Measurements from ENCODE around the gene SETBP1.
A peak's percentile ranks its signal among the peaks of the same experiment; 100 is the strongest.

SETBP1 gene

DNA sequence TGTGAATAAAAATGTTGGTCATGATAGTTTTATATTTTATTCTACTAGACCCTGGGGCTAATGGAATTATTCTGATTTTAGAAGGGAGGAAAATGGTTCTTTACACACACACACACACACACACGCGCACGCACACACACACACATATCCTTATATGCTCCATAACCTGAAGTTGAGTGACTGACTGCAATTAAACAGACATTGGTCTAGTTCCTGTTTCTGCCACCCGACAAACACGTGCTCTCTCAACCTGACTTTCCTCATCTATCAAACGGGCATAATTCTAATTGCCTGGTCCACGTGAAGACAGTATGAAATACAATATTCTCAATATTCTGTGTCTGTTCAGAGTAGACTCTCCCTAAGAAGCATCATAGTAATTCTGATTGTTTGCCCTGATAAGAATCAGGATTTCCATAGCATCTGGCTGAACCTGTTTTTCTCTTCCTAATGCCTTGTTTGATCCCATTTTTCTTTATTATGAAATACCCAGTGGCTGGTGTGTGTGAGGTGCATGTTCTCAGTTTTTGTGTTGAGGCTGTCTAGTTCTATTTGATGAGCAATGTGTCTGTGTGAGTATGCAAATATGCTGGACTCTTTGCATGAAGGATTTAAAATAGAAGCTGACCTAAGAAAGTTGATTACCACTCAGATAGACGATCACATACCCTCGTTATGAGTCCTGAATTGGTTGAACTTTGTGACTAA is 51.0 kb downstream of the SETBP1 start:
- Histone ChIP-seq H3K4me1 (peaks cover 27% of the 10 kb centered on the region), H3K79me2 (peaks cover 17% of the 10 kb centered on the region), H3K27me3 (ENCODE audit: control insufficient read depth, insufficient read depth, low read length) (no peaks in the 10 kb centered on the region), H3K9me3 (ENCODE audit: control insufficient read depth, low read length) (no peaks in the 10 kb centered on the region), H3K27ac (no peak overlapping the region), H2AFZ (no peak overlapping the region), H3K4me3 (ENCODE audit: low read depth, low read length) (no peak overlapping the region), H3K36me3 (ENCODE audit: control insufficient read depth, insufficient read depth, low read length) (no peaks in the 10 kb centered on the region), H3K4me2 (ENCODE audit: low read length) (no peak overlapping the region), H3K9ac (no peak overlapping the region)
- TF ChIP-seq, protein P1, sequence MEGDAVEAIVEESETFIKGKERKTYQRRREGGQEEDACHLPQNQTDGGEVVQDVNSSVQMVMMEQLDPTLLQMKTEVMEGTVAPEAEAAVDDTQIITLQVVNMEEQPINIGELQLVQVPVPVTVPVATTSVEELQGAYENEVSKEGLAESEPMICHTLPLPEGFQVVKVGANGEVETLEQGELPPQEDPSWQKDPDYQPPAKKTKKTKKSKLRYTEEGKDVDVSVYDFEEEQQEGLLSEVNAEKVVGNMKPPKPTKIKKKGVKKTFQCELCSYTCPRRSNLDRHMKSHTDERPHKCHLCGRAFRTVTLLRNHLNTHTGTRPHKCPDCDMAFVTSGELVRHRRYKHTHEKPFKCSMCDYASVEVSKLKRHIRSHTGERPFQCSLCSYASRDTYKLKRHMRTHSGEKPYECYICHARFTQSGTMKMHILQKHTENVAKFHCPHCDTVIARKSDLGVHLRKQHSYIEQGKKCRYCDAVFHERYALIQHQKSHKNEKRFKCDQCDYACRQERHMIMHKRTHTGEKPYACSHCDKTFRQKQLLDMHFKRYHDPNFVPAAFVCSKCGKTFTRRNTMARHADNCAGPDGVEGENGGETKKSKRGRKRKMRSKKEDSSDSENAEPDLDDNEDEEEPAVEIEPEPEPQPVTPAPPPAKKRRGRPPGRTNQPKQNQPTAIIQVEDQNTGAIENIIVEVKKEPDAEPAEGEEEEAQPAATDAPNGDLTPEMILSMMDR (IDR thresholded peaks at IDR 0.05): no peak

DNA sequence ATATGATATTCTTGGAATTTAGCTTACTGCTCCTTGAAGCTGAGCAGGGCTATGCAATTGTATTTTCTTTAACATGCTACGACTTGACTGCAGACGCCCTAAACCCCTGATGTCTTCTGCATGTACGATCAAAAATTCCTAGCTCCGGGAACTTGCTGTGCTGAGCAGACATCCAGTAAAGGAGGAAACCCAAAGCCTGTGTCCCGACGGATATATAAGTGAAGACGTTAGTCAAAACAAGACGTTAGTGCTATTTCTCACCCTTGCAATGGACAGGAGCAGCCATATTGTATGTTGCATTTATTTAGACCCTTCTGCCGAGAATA is 51.5 kb downstream of the SETBP1 start:
- Histone ChIP-seq H3K4me2 (ENCODE audit: low read length) (no peak overlapping the region), H3K4me3 (ENCODE audit: low read depth, low read length) (no peak overlapping the region), H3K9me3 (ENCODE audit: control insufficient read depth, low read length) (no peaks in the 10 kb centered on the region), H3K27ac (no peak overlapping the region), H3K36me3 (ENCODE audit: control insufficient read depth, insufficient read depth, low read length) (no peaks in the 10 kb centered on the region), H3K79me2 (peaks cover 17% of the 10 kb centered on the region), H3K27me3 (ENCODE audit: control insufficient read depth, insufficient read depth, low read length) (no peaks in the 10 kb centered on the region), H3K4me1 (peaks cover 27% of the 10 kb centered on the region), H2AFZ (no peak overlapping the region), H3K9ac (no peak overlapping the region)
- TF ChIP-seq, protein P1 (IDR thresholded peaks at IDR 0.05): no peak

DNA sequence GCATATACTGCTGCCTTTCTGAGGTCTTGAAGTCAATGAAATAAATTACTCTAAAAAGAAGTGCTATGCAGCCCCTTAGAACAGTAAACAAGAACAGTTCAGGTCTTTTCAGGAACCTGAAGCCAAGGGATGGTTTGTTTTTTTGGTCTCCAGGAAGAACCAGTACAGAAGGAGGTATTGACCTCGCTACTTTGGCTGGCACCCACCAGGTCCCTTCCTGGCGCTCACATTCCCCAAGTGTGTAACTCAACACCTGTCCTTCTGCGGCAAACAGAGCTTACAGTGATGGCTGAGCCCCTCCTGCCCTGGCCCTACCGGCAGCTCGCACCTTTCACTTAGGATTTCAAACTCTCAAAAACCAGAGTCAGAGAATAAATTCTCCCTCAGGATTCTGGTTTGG is 51.9 kb downstream of the SETBP1 start:
- TF ChIP-seq, protein P1 (IDR thresholded peaks at IDR 0.05): no peak
- Histone ChIP-seq H3K4me3 (ENCODE audit: low read depth, low read length) (no peak overlapping the region), H3K79me2 (peaks cover 17% of the 10 kb centered on the region), H3K27me3 (ENCODE audit: control insufficient read depth, insufficient read depth, low read length) (no peaks in the 10 kb centered on the region), H3K4me2 (ENCODE audit: low read length) (no peak overlapping the region), H2AFZ (peak overlapping the region; percentile 39), H3K27ac (peak overlapping the region; percentile 17), H3K36me3 (ENCODE audit: control insufficient read depth, insufficient read depth, low read length) (no peaks in the 10 kb centered on the region), H3K9ac (no peak overlapping the region), H3K4me1 (peaks cover 27% of the 10 kb centered on the region), H3K9me3 (ENCODE audit: control insufficient read depth, low read length) (no peaks in the 10 kb centered on the region)

DNA sequence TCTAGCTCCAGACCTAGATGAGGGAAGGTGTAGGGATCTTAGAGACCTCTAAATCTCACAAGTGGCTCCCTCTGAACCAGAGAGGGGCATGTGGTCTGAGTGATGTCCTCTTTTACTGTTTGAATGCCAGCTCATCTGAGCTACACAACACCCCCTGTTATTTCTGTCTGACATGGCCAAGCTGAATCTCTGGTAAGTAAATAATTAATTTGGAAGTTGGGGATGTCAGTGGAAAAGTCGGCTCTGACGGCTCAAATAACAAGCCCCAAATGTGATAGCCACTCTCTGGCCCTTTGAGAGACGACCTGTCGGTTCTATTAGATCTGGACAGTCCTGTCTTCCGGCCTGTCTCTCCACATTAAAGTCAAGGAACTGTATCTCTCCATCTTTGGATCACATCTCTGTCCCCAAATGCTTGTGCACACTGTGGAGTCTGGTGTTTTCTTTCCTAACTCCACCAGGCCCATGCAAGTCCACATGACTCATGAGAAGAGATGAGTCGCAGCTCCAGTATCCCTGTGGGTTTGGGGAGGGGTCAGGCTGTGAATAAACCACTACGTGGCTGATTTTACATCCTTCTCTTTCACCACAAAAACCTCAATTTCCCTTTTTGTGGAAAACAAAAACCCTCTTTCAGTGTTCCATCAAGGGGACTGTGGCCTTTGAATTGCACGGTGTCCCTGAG is 52.5 kb downstream of the SETBP1 start:
- Histone ChIP-seq H3K9me3 (ENCODE audit: control insufficient read depth, low read length) (no peaks in the 10 kb centered on the region), H3K36me3 (ENCODE audit: control insufficient read depth, insufficient read depth, low read length) (no peaks in the 10 kb centered on the region), H3K4me2 (ENCODE audit: low read length) (no peak overlapping the region), H2AFZ (peak overlapping the region; percentile 39), H3K27me3 (ENCODE audit: control insufficient read depth, insufficient read depth, low read length) (no peaks in the 10 kb centered on the region), H3K9ac (no peak overlapping the region), H3K4me3 (ENCODE audit: low read depth, low read length) (no peak overlapping the region), H3K27ac (peak overlapping the region; percentile 17), H3K4me1 (peaks cover 27% of the 10 kb centered on the region), H3K79me2 (peaks cover 16% of the 10 kb centered on the region)
- TF ChIP-seq, protein P1 (IDR thresholded peaks at IDR 0.05): no peak

All from parathyroid adenoma (tissue), 2 donors.